NCI-H345 treated with DMSO at 0.1 percent for 48 hours (cell line): ENCODE results near the gene TH.
"Not testable (repeated sequence)": the region's sequence is repeated elsewhere in the genome, so short reads cannot be mapped to it uniquely, and the experiment has no call there.

Experiments used
- DNase-seq: peaks from one replicate; lab custom pipeline; 2025; ENCODE audit not compliant: unreplicated experiment; lab: John Stamatoyannopoulos, UW

Gene TH

DNA sequence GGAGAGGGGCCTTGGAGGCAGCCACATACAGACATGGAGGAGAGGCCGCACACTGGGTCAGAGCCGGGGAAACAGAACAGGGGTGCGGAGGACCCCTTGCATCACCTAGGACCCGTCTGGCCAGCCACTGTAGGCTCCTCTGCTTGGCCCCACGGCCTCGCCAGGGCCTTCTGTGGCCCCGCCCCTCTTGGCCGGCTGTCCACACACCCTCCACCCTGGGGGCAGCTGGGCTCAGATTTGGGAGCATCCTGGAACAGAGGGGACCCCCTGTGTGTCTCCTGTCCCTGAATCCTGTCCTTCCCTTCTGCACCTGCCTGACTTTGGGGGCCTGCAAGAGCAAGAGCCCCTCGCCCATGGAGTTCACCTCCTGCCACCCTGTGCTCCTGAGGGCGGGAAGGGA lies 7.9 kb upstream of the TH start:
- no peak for DNase-seq

DNA sequence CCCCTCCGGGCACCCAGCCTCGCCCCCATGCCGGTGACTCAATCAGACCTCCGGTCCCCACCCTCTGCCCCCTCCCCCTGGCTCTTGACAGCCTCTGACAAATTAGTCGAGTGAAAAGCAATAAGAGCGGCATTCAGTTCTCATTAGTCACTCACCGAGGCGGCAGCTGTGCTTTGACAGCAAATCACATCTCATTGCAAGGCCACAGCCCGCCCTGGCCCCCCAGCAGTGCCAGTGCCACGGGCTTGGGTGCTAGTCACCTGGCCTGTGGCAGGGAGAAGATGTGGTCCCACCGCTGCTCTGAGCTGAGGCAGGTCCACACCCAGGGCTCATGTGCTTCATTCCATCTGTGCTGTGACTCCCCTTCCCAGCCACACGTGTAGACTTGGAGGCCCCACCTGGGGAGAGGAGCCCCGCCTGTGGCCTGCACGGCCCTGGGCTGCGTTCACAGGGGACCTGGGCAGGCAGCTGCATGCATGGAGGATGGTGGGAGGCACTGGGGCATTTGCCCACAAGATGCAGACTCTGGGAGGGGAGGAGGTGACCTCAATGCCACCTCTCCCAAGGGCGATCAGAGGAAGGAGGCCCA lies 7.4 kb upstream of the TH start:
- DNase-seq: no peak

DNA sequence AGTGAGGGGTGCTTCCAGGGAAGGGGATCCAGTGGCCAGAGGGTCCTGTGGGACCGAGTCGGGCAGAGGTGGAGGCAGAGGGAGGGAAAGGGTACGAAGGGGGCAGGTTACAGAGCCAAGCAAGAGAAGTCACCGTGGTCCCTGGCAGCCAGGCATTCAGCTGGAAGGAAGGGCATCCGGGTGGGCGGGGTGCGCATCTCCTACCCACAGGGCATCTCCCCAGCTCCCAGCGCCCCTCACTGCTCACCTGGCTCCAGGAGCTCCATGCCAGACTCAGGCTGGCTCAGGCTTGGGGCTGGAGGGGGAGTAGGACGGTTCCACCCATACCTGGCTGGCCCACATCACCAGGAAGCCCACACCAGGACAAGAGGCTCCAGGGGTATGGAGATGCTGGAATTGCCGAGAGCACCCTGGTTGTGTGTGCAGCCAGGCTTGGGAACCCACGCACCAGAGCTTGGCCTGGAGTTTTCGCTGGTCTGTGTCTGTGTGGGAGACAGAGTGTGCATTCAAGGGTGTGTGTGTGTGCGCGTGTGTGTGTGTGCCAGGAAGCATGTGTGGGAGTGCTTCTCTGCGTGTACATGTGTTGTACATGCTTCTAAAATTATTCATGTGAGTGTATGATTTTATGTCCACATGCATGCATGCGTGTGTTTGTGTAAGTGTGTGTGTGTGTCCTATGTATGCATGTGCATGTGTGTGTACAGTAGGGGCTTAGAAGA lies 6.6 kb upstream of the TH start:
- DNase-seq: not testable (repeated sequence)

DNA sequence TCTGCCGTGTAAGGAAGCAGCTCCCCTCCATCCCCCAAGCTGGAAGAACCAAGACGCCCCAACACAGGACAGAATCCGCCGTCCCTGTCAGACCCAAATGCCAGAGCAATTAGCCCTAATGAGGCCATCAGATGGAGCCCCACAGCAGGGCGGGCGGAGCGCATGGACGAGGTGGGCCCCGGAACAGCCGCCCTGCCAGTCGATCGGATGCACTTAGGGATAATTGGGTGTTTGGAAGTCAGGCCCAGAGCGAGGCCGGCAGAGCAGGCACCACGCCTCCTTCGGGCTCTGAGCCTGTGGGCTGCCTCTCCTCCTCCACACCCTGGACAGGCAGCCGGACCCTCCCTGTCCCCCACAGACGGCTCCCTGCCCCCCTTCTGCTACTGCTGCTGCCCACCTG lies 5.5 kb upstream of the TH start:
- no peak for DNase-seq

DNA sequence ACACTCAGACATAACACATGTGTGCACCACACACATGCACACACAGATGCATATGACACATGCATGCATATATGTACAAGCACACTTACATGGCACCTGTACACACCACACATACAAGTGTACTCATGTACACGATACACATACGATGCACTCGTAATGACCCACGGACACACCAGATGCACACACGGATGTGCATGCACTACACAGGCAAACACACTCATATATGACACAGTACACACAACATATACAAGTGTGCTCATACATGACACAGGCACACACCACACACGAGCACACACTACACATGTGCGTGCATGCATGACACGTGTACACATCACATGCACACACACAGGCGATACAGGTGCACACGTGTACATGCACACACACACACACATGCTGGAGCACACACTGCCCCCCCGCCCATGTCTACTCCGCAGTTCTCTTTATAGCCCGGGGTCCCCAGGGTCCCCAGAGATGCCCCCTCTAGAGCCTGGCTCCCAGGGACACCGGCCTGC lies 4.8 kb upstream of the TH start:
- no peak for DNase-seq

DNA sequence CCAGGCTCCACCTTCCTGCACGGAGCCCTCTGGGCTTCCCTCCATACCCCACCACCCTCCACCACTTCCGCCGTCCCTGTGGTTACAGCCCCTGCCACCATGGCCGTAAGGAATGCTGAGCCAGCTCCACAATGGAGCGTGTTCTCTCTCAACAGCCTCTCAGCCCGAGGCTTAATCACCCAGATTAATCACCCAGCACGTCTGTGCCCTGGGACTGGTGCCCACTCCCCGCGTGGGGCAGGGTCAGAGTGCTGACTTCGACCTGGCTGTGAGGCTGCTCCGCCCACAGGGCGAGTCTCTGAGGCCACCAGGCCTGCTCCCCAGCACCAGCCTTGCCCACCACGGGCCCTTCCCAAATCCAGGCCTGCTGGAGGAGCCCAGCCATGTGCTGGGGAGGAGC lies 4.0 kb upstream of the TH start:
- no peak for DNase-seq

DNA sequence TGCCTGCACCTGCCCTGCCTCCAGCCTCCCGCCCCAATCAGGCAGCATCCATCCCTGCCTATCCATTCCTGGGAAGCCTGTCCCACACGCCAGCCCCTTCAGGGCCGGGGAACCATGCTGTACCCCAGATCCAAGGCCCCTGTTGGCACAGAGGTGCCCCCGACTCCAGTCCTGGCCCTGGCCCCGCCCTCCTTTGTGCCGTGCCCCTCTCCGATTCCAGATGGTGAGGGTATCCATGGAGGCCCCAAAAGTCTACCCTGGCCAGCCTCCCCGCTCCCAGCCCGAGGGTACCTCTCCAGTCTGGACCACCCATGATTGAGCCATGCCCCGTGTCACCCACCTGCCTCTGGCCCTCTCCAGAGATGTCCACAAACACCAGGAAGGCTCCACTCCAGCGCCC lies 2.7 kb upstream of the TH start:
- no peak for DNase-seq

DNA sequence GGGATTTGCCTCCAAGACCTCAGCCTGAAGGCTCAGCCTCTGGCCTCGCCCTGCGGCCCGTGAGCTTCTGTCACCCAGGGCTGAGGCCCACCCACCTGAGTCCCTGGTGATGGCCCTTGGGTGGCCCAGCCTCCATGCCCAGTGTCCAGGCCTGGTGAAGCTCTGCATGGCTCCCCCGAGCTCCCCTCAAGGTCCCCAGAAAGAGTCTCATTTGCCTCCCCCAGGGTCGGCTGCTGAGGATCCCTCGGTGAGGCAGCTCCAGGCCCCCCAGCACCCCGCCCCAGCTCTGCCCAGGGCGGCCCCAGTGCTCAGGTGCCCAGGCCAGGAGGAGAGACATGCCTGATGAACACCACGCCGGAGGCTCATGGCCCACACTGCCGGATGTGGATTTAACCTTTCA lies 2.1 kb upstream of the TH start:
- DNase-seq: no peak

DNA sequence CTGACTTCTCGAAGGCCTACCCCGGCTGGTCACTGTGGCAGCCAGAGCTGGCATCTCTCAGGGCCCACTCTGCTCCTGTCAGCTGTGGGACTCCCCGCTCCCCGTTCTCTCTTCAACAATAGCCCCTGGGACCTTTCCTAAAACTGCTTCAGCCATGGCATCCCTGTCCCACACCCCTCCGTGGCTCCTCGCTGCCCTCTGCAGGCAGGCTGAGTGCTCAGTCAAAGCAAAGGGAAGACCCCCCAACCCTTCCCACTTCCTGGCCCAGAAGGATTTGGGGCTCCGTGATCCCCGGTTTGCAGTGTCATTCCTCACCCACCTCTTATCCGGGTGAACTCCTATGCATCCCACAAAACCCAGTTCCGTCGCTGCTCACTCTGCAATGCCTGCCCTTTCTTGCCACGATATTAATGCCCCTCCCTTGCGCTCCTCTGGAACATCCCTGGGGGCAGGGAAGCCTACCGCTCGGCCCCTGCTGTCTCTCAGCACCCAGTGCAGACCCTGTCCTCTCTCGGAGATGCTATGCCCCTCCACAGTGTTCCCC lies 1.6 kb upstream of the TH start:
- DNase-seq: no peak

DNA sequence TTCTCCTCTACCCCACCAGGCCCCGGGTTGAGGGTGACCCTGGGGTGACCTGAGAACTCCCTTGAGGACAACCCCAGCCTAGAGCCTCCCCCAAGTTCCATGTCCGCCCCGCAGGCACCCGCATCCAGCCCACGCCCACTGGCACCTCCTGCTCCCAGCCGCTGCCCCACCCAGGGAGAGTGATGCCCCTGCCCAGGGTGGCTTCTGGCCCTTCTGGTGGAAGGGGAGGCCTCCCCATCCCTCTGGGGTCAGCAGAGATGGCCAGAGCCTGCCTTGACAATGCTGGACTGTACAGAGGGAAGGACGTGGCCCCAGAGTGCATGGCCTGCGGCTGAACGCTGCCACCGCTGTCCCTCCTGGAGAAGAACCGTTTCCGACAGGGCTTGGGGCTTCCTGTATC lies 1.1 kb upstream of the TH start:
- DNase-seq: no peak

DNA sequence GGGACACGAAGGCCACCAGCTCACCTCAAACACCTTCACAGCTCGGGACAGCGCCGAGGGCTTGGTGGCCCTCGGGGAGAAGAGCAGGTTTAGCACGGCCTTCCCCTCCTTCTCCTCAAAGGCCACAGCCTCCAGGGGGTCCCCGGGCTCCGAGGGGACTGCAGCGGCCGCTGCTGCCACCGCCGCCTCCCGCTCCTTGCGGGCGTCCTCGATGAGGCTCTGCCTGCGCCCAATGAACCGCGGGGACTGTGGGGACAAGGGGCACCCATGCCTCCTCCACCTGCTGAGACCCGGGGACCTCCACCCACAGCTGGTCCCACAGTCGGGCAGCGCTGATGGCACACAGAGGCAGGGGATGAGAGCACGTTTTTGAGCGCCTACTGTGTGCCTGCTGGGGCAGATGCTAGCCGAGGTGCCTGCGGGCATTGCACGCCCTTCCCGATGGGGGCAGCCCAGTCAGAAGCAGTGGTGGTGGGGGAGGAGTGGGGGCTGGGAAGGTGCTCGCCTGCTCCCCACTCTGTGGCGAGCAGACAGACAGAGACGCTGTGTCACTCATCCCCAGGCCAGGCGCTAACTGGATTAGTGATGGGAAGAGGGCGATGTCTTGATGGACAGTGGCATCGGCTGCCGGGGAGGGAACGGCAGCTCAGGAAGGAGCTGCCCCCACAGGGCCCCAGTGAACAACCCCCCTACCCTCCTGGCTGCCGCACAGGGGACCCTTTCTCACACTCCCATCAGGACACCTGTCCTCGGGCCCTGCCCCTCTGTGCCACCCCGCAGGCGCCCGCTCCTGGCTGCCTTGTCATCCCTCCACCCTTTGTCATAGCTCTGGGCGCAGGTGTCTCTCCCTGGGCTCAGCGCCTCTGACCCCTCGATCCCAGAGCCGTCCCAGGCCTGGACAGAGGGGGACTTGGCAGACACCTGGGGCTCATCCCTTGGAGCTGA lies 1.7 kb downstream of the TH start:
- no peak for DNase-seq

DNA sequence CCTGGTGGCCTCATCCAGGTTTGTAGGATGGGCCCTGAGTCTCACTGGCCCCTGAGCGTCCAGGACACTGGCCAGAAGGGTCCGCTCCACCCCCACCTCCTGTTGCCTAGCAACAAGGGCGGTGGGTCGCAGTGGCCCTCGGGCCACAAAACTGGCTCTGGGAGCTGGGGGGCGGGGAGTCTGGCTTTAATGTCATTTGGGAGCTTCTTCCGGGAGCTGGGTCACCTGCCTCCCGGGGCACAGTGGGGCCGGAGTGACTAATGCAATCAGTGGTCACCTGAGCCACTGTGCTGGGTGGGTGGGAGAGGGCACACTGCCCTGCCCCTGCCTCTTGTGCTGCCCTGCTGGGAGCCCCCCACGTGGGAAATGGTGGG lies 2.6 kb downstream of the TH start:
- DNase-seq: no peak

DNA sequence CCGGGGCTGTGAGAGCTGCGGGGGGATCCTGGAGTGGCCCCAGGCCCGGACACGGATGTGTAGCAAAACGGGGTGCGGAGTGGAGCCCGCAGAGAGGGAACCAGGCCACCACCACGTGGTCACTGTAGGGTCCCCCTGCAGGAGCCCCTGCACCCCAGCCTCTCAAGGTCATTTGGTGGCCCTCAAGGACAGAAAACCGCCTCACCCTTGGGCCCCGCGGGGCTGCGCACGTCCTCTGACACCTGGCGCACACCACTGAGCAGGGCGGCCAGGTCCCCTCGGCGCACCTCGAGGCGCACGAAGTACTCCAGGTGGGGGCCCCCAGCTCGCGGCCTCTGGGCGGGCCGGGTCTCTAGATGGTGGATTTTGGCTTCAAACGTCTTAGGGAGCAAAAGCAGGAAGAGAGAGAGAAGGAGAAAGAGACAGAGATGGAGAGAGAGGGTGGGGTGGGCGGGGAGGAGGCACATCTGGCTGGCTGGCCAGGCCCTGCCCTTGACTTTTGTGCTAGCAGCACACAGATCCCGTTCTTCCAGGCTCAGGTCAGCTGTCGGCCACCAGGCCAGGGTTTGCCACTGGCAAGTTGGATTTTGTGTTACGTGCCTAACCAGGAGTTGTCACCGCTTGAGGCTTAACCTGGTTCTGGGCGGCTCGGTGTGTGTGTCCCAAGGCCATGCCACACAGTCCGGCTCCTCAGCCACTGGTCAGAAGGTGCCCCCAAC lies 3.2 kb downstream of the TH start:
- no peak for DNase-seq

DNA sequence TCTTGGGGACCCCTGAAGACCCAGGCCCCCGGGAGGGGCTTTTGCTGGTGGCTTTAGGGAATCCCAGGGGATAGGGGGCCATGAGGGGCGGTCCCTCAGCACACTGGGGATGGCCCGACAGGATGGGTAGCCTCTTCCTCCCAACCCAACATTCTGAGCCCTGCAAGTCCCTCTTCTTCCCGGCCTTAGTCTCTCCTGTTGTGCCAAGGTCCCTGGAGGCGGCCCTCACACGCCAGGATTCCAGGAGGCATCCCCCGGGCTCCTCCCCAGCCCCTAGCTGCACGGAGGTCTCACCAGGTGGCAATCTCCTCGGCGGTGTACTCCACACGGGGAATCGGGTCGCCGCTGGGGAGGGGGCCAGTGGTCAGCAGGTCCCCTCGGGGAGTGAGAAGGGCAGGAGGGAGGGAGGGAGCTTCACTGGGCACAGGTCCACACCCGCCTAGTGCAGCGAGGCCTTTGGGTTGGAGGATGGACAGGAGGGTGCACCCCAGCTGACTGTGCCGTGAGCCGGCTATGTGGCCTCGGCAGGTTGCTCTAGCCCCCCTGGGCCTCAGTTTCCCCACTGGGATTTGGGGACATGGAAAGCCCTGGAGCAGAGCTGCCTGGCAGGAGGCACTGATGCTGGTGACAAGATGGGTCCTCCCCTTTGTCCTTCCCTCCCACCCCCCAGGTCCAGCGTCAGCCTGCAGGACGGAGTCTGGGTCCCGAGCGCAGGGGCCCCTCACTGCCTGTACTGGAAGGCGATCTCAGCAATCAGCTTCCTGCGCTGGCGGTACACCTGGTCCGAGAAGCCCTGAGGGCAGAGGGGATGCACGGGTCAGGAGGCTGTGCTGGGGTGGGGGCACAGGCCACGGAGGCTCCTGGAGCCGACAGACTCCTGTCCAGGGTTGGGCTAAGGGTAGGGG lies 4.2 kb downstream of the TH start:
- no peak for DNase-seq

DNA sequence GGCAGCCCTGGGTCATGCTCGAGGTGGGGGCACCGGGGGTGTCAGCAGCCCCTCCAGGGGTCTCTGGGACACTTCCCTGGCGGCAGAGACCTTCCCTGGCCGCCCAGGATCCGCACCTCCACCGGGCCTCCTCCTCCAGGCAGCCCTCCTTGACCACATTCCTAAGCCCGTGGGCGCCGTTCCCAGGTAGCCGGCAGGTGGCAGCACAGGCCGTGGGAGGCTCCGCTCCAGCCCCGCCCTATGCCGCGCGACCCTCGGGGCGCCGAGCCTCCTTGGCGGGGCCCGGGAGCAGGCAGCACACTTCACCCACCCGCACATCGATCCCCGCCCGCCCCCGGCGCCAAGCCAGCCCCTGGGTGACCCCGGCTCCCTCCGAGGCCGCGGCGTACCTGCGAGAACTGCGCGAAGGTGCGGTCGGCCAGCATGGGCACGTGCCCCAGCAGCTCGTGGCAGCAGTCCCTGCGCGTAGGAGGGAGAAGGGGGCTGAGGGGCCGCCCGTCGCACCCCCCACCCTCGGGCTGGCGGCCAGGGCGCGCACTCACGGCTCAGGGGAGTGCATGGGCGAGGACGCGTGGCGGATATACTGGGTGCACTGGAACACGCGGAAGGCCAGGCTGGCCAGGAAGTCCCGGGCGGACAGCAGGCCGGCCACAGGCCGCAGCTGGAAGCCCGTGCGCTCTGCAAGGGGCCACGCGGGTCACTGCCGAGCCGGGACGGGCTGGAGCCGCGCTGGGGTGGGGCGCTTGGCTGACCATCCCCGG lies 5.3 kb downstream of the TH start:
- DNase-seq: no peak

DNA sequence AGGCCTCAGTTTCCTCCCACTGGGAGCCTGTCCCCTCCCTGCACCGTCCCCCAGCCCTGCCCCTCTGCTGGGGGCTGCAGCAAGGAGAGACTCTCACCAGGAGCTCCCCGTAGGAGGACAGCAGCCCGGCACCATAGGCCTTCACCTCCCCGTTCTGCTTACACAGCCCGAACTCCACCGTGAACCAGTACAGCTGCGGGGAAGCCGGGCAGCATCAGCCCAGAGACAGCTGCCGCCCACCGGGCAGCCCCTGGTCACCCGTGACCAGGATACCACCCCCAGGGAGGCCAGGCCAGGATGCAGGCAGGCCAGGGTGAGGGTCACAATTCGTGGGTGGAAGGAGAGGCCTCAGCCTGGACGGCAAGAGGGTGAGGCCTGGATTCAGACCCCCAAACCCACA lies 6.0 kb downstream of the TH start:
- DNase-seq: no peak

DNA sequence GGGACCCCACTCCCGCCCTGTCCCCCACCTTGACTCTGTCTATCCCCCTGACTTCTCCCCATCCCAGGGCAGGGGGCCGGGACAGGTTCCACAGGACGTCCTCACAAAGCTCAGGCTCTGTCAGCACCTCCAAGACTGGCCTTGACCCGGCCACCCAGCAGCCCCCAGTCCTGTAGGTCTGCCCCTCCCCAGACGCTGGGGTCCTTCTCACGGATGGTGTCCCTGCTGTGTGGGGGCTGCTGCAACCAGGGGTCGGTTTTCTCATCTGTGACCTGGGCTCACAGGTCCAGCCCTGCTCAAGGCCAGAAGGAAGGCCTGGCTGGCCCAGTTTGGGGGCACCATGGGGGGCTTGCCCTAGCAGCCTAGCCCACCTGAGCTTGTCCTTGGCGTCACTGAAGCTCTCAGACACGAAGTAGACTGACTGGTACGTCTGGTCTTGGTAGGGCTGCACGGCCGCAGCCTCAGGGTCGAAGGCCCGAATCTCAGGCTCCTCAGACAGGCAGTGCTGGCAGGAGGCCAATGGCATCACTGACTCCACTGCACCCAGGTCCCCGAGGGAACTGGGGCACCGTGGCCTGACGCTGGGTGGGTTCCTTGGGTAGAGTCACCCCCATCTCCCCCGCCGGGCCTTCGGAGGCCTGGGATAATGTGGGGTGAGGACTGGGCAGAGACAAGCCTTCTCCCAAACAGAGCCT lies 6.6 kb downstream of the TH start:
- DNase-seq: no peak

DNA sequence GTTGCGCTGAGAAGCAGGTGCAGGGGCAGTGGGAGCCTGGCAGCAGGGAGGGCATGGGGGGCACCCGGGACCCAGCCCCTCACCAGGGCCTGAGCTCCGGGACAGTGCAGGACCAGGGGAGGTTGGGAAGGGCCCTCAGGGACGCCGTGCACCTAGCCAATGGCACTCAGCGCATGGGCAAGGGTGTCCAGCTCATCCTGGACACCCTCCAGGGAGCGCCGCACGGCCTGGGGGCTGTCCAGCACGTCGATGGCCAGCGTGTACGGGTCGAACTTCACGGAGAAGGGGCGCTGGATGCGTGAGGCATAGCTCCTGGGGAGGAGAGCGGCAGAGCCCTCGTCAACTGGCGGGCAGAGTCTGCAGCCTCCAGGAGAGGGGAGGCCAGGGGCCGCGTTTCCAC lies 7.5 kb downstream of the TH start:
- DNase-seq: no peak
